Trophoblast cell (in vitro differentiated cells and primary cell): ENCODE measurements around the gene ELP4.
A peak's percentile ranks its signal among the peaks of the same experiment; 100 is the strongest.

Experiments used
- DNase-seq, 2 donors: peaks; one replicate each; pipeline ENCODE4 v3.0.0-alpha.2; 2016
- H2AFZ ChIP-seq: 2 replicates; pipeline ENCODE4 v1.6.1; 2013; ENCODE audit warnings: low read length, moderate library complexity, mild to moderate bottlenecking; ENCODE audit not compliant: insufficient read depth, poor library complexity
- H2AK5ac ChIP-seq: 2 replicates; pipeline ENCODE4 v1.6.1; 2013; ENCODE audit warnings: mild to moderate bottlenecking, low read length
- H2BK120ac ChIP-seq: 2 replicates; pipeline ENCODE4 v1.6.1; 2013; ENCODE audit warnings: low read length, mild to moderate bottlenecking, moderate library complexity; ENCODE audit not compliant: insufficient read depth, poor library complexity
- H2BK12ac ChIP-seq: 2 replicates; pipeline ENCODE4 v1.6.1; 2013; ENCODE audit warnings: mild to moderate bottlenecking, low read length, moderate library complexity
- H2BK5ac ChIP-seq: 2 replicates; pipeline ENCODE4 v1.6.1; 2013; ENCODE audit warnings: low read length, low read depth, moderate library complexity, mild to moderate bottlenecking; ENCODE audit not compliant: poor library complexity
- H3K14ac ChIP-seq: 2 replicates; pipeline ENCODE4 v1.6.1; 2013; ENCODE audit warnings: mild to moderate bottlenecking, low read length
- H3K18ac ChIP-seq: 2 replicates; pipeline ENCODE4 v1.6.1; 2013; ENCODE audit warnings: mild to moderate bottlenecking, low read length
- H3K23ac ChIP-seq: 2 replicates; pipeline ENCODE4 v1.6.1; 2013; ENCODE audit warnings: low read length
- H3K27ac ChIP-seq: 2 replicates; pipeline ENCODE4 v1.5.1; 2013; ENCODE audit warnings: low read depth, mild to moderate bottlenecking, inconsistent platforms, low read length, moderate library complexity
- H3K27me3 ChIP-seq: 2 replicates; pipeline ENCODE4 v1.6.1; 2013; ENCODE audit warnings: inconsistent platforms, mild to moderate bottlenecking, low read length, moderate library complexity; ENCODE audit not compliant: insufficient read depth
- H3K36me3 ChIP-seq, 2 experiments: 1 replicate in 1 of 2; 2 replicates in 1 of 2; pipeline ENCODE4 v1.6.1; 2013; ENCODE audit warnings: low read length in 2 of 2, mild to moderate bottlenecking in 2 of 2, moderate library complexity in 1 of 2; ENCODE audit not compliant: insufficient read depth in 2 of 2, control insufficient read depth in 1 of 2
- H3K4ac ChIP-seq: 2 replicates; pipeline ENCODE4 v1.6.1; 2013; ENCODE audit warnings: low read depth, mild to moderate bottlenecking, low read length, moderate library complexity
- H3K4me1 ChIP-seq, 2 experiments: 1 replicate in 1 of 2; 2 replicates in 1 of 2; pipeline ENCODE4 v1.6.1; 2013; ENCODE audit warnings: low read length in 2 of 2, mild to moderate bottlenecking in 2 of 2, moderate library complexity in 1 of 2; ENCODE audit not compliant: insufficient read depth in 2 of 2, control insufficient read depth in 1 of 2
- H3K4me2 ChIP-seq: 2 replicates; pipeline ENCODE4 v1.6.1; 2013; ENCODE audit warnings: inconsistent platforms, mild to moderate bottlenecking, low read length, moderate library complexity
- H3K4me3 ChIP-seq: 2 replicates; pipeline ENCODE4 v1.5.1; 2013; ENCODE audit warnings: mild to moderate bottlenecking, low read depth, low read length, inconsistent platforms
- H3K79me1 ChIP-seq: one replicate; pipeline ENCODE4 v1.6.1; 2013; ENCODE audit warnings: low read length
- H3K79me2 ChIP-seq: 2 replicates; pipeline ENCODE4 v1.6.1; 2013; ENCODE audit warnings: low read length, mild to moderate bottlenecking; ENCODE audit not compliant: control insufficient read depth, insufficient read depth, poor library complexity
- H3K9ac ChIP-seq: 2 replicates; pipeline ENCODE4 v1.6.1; 2013; ENCODE audit warnings: mild to moderate bottlenecking, low read length
- H3K9me3 ChIP-seq: 2 replicates; pipeline ENCODE4 v1.6.1; 2013; ENCODE audit warnings: low read depth, mild to moderate bottlenecking, control low read depth, inconsistent platforms, low read length; ENCODE audit not compliant: insufficient read depth
- H4K12ac ChIP-seq: 2 replicates; pipeline ENCODE4 v1.6.1; 2013; ENCODE audit warnings: low read depth, mild to moderate bottlenecking, low read length, moderate library complexity
- H4K8ac ChIP-seq: 2 replicates; pipeline ENCODE4 v1.6.1; 2013; ENCODE audit warnings: low read depth, mild to moderate bottlenecking, low read length, moderate library complexity
- H4K91ac ChIP-seq: one replicate; pipeline ENCODE4 v1.6.1; 2013; ENCODE audit warnings: low read depth, mild to moderate bottlenecking, low read length, moderate library complexity
- WGBS: extraction: QIAGEN DNeasy Blood & Tissue Kit; methylation state at CpG from one replicate; pipeline ENCODE4 v1.1.7; 2013; ENCODE audit warnings: missing lambda C conversion rate; ENCODE audit not compliant: insufficient read length, insufficient coverage; ENCODE audit errors: extremely low coverage; 5-methylcytosine and 5-hydroxymethylcytosine counted together

The ELP4 gene

GRCh38 chr11:31806186-31806927 is 296.8 kb downstream of the ELP4 start:
- H3K4me2 ChIP-seq = no peak overlapping the region
- no peak overlapping the region for H3K27ac ChIP-seq
- H2BK120ac ChIP-seq = no peak overlapping the region
- no peak overlapping the region for H3K14ac ChIP-seq
- H3K79me1 ChIP-seq = no peaks in the 10 kb centered on the region
- no peak for DNase-seq
- H3K18ac ChIP-seq = no peak overlapping the region
- H3K36me3 ChIP-seq = no peaks in the 10 kb centered on the region
- H4K8ac ChIP-seq = no peak overlapping the region
- no peak overlapping the region for H3K23ac ChIP-seq
- no peak overlapping the region for H3K4ac ChIP-seq
- H3K27me3 ChIP-seq = peaks cover 88% of the 10 kb centered on the region
- no CpG with 5 or more reads among the region's 36 CpGs for WGBS
- H2AK5ac ChIP-seq = no peak overlapping the region
- H3K9me3 ChIP-seq = peaks cover 6% of the 10 kb centered on the region
- H2AFZ ChIP-seq = peak overlapping the region; percentile 13
- no peak overlapping the region for H2BK12ac ChIP-seq
- H3K9ac ChIP-seq = no peak overlapping the region
- H4K91ac ChIP-seq = no peak overlapping the region
- H3K4me1 ChIP-seq = peaks cover 18 to 21% of the 10 kb centered on the region in 2 experiments
- H2BK5ac ChIP-seq = no peak overlapping the region
- no peak overlapping the region for H4K12ac ChIP-seq
- no peaks in the 10 kb centered on the region for H3K79me2 ChIP-seq
- no peak overlapping the region for H3K4me3 ChIP-seq

GRCh38 chr11:31806928-31807798 is 297.6 kb downstream of the ELP4 start:
- Histone ChIP-seq H2BK12ac (no peak overlapping the region), H3K9me3 (peaks cover 6% of the 10 kb centered on the region), H2BK5ac (no peak overlapping the region), H4K12ac (no peak overlapping the region), H3K27me3 (peaks cover 93% of the 10 kb centered on the region), H2AFZ (no peak overlapping the region), H4K8ac (no peak overlapping the region), H4K91ac (no peak overlapping the region), H3K4me2 (no peak overlapping the region), H3K9ac (no peak overlapping the region), H3K18ac (no peak overlapping the region), H3K27ac (no peak overlapping the region), H3K4me1 (peaks cover 19 to 22% of the 10 kb centered on the region in 2 experiments), H3K23ac (peak overlapping the region; percentile 63), H3K79me1 (no peaks in the 10 kb centered on the region), H3K4ac (no peak overlapping the region), H2BK120ac (no peak overlapping the region), H2AK5ac (no peak overlapping the region), H3K36me3 (no peaks in the 10 kb centered on the region), H3K14ac (no peak overlapping the region), H3K4me3 (no peak overlapping the region), H3K79me2 (no peaks in the 10 kb centered on the region)
- DNase-seq = no peak
- WGBS = no CpG with 5 or more reads among the region's 13 CpGs

- Histone ChIP-seq H2BK5ac (no peak overlapping the region), H3K4me1 (peaks cover 25 to 26% of the 10 kb centered on the region in 2 experiments), H3K36me3 (no peaks in the 10 kb centered on the region), H3K9me3 (peaks cover 6% of the 10 kb centered on the region), H3K79me1 (no peaks in the 10 kb centered on the region), H4K91ac (no peak overlapping the region), H3K4me3 (no peak overlapping the region), H3K27me3 (peaks cover 96% of the 10 kb centered on the region), H2AFZ (no peak overlapping the region), H4K12ac (no peak overlapping the region), H2BK120ac (no peak overlapping the region), H4K8ac (no peak overlapping the region), H3K9ac (no peak overlapping the region), H3K4ac (no peak overlapping the region), H3K14ac (no peak overlapping the region), H3K4me2 (no peak overlapping the region), H3K23ac (no peak overlapping the region), H3K18ac (no peak overlapping the region), H2BK12ac (no peak overlapping the region), H2AK5ac (no peak overlapping the region), H3K79me2 (no peaks in the 10 kb centered on the region), H3K27ac (no peak overlapping the region)
- WGBS = no CpG with 5 or more reads among the region's 9 CpGs
- no peak for DNase-seq
These were observed 298.5 kb downstream of the ELP4 start for GRCh38 chr11:31807799-31808667.
